HepG2 (cell line): ENCODE measurements around the gene PLA2G12B. TPM values are rescaled to one million over a fixed set of nuclear protein-coding genes. Genes with fewer than 3 reads are reported as not detected.

Experiments
- ESRRA ChIP-seq: sonication (generic); formaldehyde crosslinking; IDR thresholded peaks from 2 replicates; pipeline ENCODE4 v1.5.1; 2020; ENCODE audit warnings: mild to moderate bottlenecking, low read depth, missing genetic modification reagents
- JUNB ChIP-seq: sonication (generic); formaldehyde crosslinking; IDR thresholded peaks from 2 replicates; pipeline ENCODE4 v1.8.0; 2022; ENCODE audit warnings: missing genetic modification reagents, mild to moderate bottlenecking, borderline replicate concordance
- NR0B2 ChIP-seq: sonication (generic); formaldehyde crosslinking; IDR thresholded peaks from 2 replicates; pipeline ENCODE4 v1.4.0; 2020; ENCODE audit warnings: mild to moderate bottlenecking, missing genetic modification reagents
- NR2F1 ChIP-seq, 2 experiments: fragments of 450-650 bp in 1 of 2; formaldehyde crosslinking in 1 of 2; IDR thresholded peaks; 2 replicates each; pipeline versions ENCODE4 v1.5.0 to v1.6.1; 2016 to 2020; ENCODE audit warnings: mild to moderate bottlenecking in 1 of 2, missing compliant biosample characterization in 1 of 2, missing genetic modification reagents in 1 of 2, moderate library complexity in 1 of 2
- PAXIP1 ChIP-seq: sonication (generic); formaldehyde crosslinking; conservative IDR thresholded peaks from 2 replicates; pipeline ENCODE4 v1.4.0; 2020; ENCODE audit warnings: mild to moderate bottlenecking, missing genetic modification reagents, moderate library complexity
- POLR2AphosphoS2 ChIP-seq: IDR thresholded peaks from 2 replicates; pipeline ENCODE4 v1.6.1; 2011; ENCODE audit warnings: low read depth, low read length, improper control_type of control experiment
- RBFOX2 ChIP-seq: fragments of 200-400 bp; formaldehyde crosslinking; IDR thresholded peaks from 2 replicates; pipeline ENCODE4 v1.6.1; 2017; ENCODE audit warnings: low read depth, mild to moderate bottlenecking, low read length
- RORA ChIP-seq: sonication (generic); formaldehyde crosslinking; IDR thresholded peaks from 2 replicates; pipeline ENCODE4 v1.5.0; 2020; ENCODE audit warnings: mild to moderate bottlenecking, missing genetic modification reagents, moderate library complexity
- TBP ChIP-seq: sonication (generic); formaldehyde crosslinking; IDR thresholded peaks from 2 replicates; pipeline ENCODE4 v1.5.0; 2020; ENCODE audit warnings: missing genetic modification reagents
- ZNF225 ChIP-seq: sonication (generic); formaldehyde crosslinking; IDR thresholded peaks from 2 replicates; pipeline ENCODE4 v1.4.0; 2020; ENCODE audit warnings: mild to moderate bottlenecking, missing genetic modification reagents
- ZNF850 ChIP-seq: sonication (generic); formaldehyde crosslinking; conservative IDR thresholded peaks from 2 replicates; pipeline ENCODE4 v1.9.0; 2021; ENCODE audit warnings: mild to moderate bottlenecking, missing genetic modification reagents
- polyA plus RNA-seq, 8 experiments: library from polyadenylated mRNA; depleted of rRNA in 3 of 8; stranded (reverse) in 7 of 8; unstranded in 1 of 8; fragments of >200 nt; fragmentation: Illumina TruSeq in 4 of 8; extraction: Trizol in 4 of 8; gene quantifications; 2 replicates each; pipeline versions ENCODE4 v1.2.1 to v1.2.3, GENCODE V29; 2011 to 2016; ENCODE audit warnings: low read depth in 4 of 8, missing spikeins in 1 of 8, mixed read lengths in 1 of 8; ENCODE audit not compliant: insufficient read depth in 1 of 8
- total RNA-seq, 5 experiments: library from RNA; depleted of rRNA; stranded (reverse); fragments of >200 nt; fragmentation: Illumina TruSeq; extraction: Trizol; gene quantifications; 2 replicates each; pipeline ENCODE4 v1.2.3, GENCODE V29; 2016; ENCODE audit warnings: low read depth in 1 of 5
- TF ChIP-seq, protein P1 (sequence below): sonication (generic); formaldehyde crosslinking; IDR thresholded peaks from 2 replicates; pipeline ENCODE4 v1.5.0; 2020; ENCODE audit warnings: mild to moderate bottlenecking, missing genetic modification reagents, borderline replicate concordance
- TF ChIP-seq, protein P2 (sequence below): sonication (generic); formaldehyde crosslinking; IDR thresholded peaks from 2 replicates; pipeline ENCODE4 v1.4.0; 2020; ENCODE audit warnings: missing genetic modification reagents
- TF ChIP-seq, protein P3 (sequence below): sonication (generic); formaldehyde crosslinking; IDR thresholded peaks from 2 replicates; pipeline ENCODE4 v1.4.0; 2020; ENCODE audit warnings: low read depth, mild to moderate bottlenecking, missing genetic modification reagents

PLA2G12B gene
- total and polyA plus RNA-seq, 2 of the 13 experiments (the other 11 are each of a cell fraction or from before 2014, with no cell fraction given), result 7.7 to 38.0 TPM

- no peak for TF ChIP-seq ZNF850 (CRISPR knock-in tag)
- TF ChIP-seq ZNF225 (CRISPR knock-in tag), result no peak
- TF ChIP-seq POLR2AphosphoS2, result no peak
- no peak for TF ChIP-seq NR0B2
- TF ChIP-seq, protein P1, sequence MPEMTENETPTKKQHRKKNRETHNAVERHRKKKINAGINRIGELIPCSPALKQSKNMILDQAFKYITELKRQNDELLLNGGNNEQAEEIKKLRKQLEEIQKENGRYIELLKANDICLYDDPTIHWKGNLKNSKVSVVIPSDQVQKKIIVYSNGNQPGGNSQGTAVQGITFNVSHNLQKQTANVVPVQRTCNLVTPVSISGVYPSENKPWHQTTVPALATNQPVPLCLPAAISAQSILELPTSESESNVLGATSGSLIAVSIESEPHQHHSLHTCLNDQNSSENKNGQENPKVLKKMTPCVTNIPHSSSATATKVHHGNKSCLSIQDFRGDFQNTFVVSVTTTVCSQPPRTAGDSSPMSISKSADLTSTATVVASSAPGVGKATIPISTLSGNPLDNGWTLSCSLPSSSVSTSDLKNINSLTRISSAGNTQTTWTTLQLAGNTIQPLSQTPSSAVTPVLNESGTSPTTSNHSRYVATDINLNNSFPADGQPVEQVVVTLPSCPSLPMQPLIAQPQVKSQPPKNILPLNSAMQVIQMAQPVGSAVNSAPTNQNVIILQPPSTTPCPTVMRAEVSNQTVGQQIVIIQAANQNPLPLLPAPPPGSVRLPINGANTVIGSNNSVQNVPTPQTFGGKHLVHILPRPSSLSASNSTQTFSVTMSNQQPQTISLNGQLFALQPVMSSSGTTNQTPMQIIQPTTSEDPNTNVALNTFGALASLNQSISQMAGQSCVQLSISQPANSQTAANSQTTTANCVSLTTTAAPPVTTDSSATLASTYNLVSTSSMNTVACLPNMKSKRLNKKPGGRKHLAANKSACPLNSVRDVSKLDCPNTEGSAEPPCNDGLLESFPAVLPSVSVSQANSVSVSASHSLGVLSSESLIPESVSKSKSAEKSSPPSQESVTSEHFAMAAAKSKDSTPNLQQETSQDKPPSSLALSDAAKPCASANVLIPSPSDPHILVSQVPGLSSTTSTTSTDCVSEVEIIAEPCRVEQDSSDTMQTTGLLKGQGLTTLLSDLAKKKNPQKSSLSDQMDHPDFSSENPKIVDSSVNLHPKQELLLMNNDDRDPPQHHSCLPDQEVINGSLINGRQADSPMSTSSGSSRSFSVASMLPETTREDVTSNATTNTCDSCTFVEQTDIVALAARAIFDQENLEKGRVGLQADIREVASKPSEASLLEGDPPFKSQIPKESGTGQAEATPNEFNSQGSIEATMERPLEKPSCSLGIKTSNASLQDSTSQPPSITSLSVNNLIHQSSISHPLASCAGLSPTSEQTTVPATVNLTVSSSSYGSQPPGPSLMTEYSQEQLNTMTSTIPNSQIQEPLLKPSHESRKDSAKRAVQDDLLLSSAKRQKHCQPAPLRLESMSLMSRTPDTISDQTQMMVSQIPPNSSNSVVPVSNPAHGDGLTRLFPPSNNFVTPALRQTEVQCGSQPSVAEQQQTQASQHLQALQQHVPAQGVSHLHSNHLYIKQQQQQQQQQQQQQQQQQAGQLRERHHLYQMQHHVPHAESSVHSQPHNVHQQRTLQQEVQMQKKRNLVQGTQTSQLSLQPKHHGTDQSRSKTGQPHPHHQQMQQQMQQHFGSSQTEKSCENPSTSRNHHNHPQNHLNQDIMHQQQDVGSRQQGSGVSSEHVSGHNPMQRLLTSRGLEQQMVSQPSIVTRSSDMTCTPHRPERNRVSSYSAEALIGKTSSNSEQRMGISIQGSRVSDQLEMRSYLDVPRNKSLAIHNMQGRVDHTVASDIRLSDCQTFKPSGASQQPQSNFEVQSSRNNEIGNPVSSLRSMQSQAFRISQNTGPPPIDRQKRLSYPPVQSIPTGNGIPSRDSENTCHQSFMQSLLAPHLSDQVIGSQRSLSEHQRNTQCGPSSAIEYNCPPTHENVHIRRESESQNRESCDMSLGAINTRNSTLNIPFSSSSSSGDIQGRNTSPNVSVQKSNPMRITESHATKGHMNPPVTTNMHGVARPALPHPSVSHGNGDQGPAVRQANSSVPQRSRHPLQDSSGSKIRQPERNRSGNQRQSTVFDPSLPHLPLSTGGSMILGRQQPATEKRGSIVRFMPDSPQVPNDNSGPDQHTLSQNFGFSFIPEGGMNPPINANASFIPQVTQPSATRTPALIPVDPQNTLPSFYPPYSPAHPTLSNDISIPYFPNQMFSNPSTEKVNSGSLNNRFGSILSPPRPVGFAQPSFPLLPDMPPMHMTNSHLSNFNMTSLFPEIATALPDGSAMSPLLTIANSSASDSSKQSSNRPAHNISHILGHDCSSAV (CRISPR knock-in tag), result no peak
- TF ChIP-seq, protein P2, sequence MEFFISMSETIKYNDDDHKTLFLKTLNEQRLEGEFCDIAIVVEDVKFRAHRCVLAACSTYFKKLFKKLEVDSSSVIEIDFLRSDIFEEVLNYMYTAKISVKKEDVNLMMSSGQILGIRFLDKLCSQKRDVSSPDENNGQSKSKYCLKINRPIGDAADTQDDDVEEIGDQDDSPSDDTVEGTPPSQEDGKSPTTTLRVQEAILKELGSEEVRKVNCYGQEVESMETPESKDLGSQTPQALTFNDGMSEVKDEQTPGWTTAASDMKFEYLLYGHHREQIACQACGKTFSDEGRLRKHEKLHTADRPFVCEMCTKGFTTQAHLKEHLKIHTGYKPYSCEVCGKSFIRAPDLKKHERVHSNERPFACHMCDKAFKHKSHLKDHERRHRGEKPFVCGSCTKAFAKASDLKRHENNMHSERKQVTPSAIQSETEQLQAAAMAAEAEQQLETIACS (CRISPR knock-in tag), result no peak
- no peak for TF ChIP-seq TBP (CRISPR knock-in tag)
- no peak for TF ChIP-seq ESRRA (CRISPR knock-in tag)
- no peak for TF ChIP-seq RBFOX2
- peak; percentile 67 for TF ChIP-seq PAXIP1 (CRISPR knock-in tag)
- no peak for TF ChIP-seq JUNB (CRISPR knock-in tag)
- TF ChIP-seq, protein P3, sequence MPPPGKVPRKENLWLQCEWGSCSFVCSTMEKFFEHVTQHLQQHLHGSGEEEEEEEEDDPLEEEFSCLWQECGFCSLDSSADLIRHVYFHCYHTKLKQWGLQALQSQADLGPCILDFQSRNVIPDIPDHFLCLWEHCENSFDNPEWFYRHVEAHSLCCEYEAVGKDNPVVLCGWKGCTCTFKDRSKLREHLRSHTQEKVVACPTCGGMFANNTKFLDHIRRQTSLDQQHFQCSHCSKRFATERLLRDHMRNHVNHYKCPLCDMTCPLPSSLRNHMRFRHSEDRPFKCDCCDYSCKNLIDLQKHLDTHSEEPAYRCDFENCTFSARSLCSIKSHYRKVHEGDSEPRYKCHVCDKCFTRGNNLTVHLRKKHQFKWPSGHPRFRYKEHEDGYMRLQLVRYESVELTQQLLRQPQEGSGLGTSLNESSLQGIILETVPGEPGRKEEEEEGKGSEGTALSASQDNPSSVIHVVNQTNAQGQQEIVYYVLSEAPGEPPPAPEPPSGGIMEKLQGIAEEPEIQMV (CRISPR knock-in tag), result no peak
- TF ChIP-seq RORA (CRISPR knock-in tag), result no peak
- no peak for TF ChIP-seq NR2F1 (CRISPR knock-in tag; IDR thresholded peaks at IDR 0.05)
Measured at GRCh38 chr10:72952642-72953158, 1.9 kb downstream of the PLA2G12B start (continued).
